OCI-LY1 (cell line): ENCODE results near the gene MRPS10.

ENCODE experiments used
- H2AFZ ChIP-seq: fragments of 200-600 bp; sonication (generic), shearing (Covaris generic); 2 replicates; pipeline ENCODE4 v1.6.0; 2014; ENCODE audit warnings: antibody characterized with exemption, mild to moderate bottlenecking, low read length
- H3F3A ChIP-seq: fragments of 200-600 bp; sonication (generic), shearing (Covaris generic); 2 replicates; pipeline ENCODE4 v1.6.0; 2014; ENCODE audit warnings: mild to moderate bottlenecking, antibody characterized with exemption, low read length, moderate library complexity; ENCODE audit not compliant: insufficient read depth
- H3K27ac ChIP-seq: fragments of 200-600 bp; sonication (generic); 2 replicates; pipeline ENCODE4 v1.5.1; 2014; ENCODE audit warnings: low read length, mixed run types, mild to moderate bottlenecking, low read depth; ENCODE audit not compliant: poor library complexity, severe bottlenecking
- H3K27me3 ChIP-seq: fragments of 200-600 bp; sonication (generic); 2 replicates; pipeline ENCODE4 v1.6.0; 2014; ENCODE audit warnings: antibody characterized with exemption, mild to moderate bottlenecking, low read length, moderate library complexity; ENCODE audit not compliant: insufficient read depth
- H3K36me3 ChIP-seq: fragments of 200-600 bp; sonication (generic); 2 replicates; pipeline ENCODE4 v1.6.1; 2014; ENCODE audit warnings: mild to moderate bottlenecking, antibody characterized with exemption, low read length, moderate library complexity, mixed read lengths; ENCODE audit not compliant: insufficient read depth
- H3K4me1 ChIP-seq: fragments of 200-600 bp; sonication (generic); 2 replicates; pipeline ENCODE4 v1.5.1; 2014; ENCODE audit warnings: mild to moderate bottlenecking, low read length, moderate library complexity; ENCODE audit not compliant: insufficient read depth, severe bottlenecking
- H3K4me2 ChIP-seq: fragments of 200-600 bp; sonication (generic), shearing (Covaris generic); 2 replicates; pipeline ENCODE4 v1.6.1; 2014; ENCODE audit warnings: low read length
- H3K4me3 ChIP-seq: fragments of 200-600 bp; sonication (generic); 2 replicates; pipeline ENCODE4 v1.5.1; 2014; ENCODE audit warnings: low read length, low read depth, mild to moderate bottlenecking, mixed read lengths; ENCODE audit not compliant: poor library complexity, severe bottlenecking
- H3K79me2 ChIP-seq: fragments of 200-600 bp; shearing (Covaris generic); 2 replicates; pipeline ENCODE4 v1.6.1; 2016; ENCODE audit warnings: mixed run types, low read length, mixed read lengths; ENCODE audit not compliant: insufficient read depth
- H3K9ac ChIP-seq: fragments of 200-600 bp; sonication (generic), shearing (Covaris generic); 2 replicates; pipeline ENCODE4 v1.6.1; 2014; ENCODE audit warnings: mild to moderate bottlenecking, low read length, mixed read lengths
- H3K9me2 ChIP-seq: fragments of 200-600 bp; sonication (generic), shearing (Covaris generic); 2 replicates; pipeline ENCODE4 v1.6.1; 2014; ENCODE audit warnings: low read depth, mild to moderate bottlenecking, low read length, mixed read lengths
- H3K9me3 ChIP-seq: fragments of 200-600 bp; shearing (Covaris generic); 2 replicates; pipeline ENCODE4 v1.6.1; 2014; ENCODE audit warnings: low read length, mixed read lengths
- H4K20me1 ChIP-seq: fragments of 200-600 bp; sonication (generic), shearing (Covaris generic); 2 replicates; pipeline ENCODE4 v1.6.0; 2016; ENCODE audit warnings: mild to moderate bottlenecking, low read length; ENCODE audit not compliant: insufficient read depth
- CTCF ChIP-seq: fragments of 200-600 bp; sonication (generic), shearing (Covaris generic); IDR thresholded peaks from 2 replicates; pipeline ENCODE4 v1.5.1; 2017; ENCODE audit warnings: mild to moderate bottlenecking, antibody characterized with exemption, low read length, moderate library complexity, mixed read lengths
- EZH2 ChIP-seq: fragments of 200-600 bp; sonication (generic), shearing (Covaris generic); IDR thresholded peaks from 2 replicates; pipeline ENCODE4 v1.8.0; 2017; ENCODE audit warnings: borderline replicate concordance, mixed run types, mild to moderate bottlenecking, antibody characterized with exemption, low read length, moderate library complexity, mixed read lengths

MRPS10 gene

GRCh38 chr6:42217519-42218367 is at the start of gene MRPS10:
MRPS10 (minus strand) TSS chr6:42217861; CDS start chr6:42217849, 12 bp downstream.
- Histone ChIP-seq H3K4me2 (peak within 1 kb of the TSS; percentile 88), H2AFZ (peak within 1 kb of the TSS; percentile 98), H3K27me3 (no peaks in the 10 kb centered on the region), H3K9me2 (no peaks in the 10 kb centered on the region), H4K20me1 (no peaks in the 10 kb centered on the region), H3K9ac (peak within 1 kb of the TSS; percentile 93), H3K79me2 (peaks cover 9% of the 10 kb centered on the region), H3F3A (no peaks in the 10 kb centered on the region), H3K27ac (no peak within 1 kb of the TSS), H3K4me3 (peak within 1 kb of the TSS; percentile 94), H3K4me1 (peaks cover 22% of the 10 kb centered on the region), H3K36me3 (peaks cover 13% of the 10 kb centered on the region), H3K9me3 (no peaks in the 10 kb centered on the region)
- TF ChIP-seq CTCF, result no peak
- no peak for TF ChIP-seq EZH2

- no peaks in the 10 kb centered on the region for H3K79me2 ChIP-seq
- no peaks in the 10 kb centered on the region for H3K36me3 ChIP-seq
- H3K9me3 ChIP-seq, result no peaks in the 10 kb centered on the region
- no peaks in the 10 kb centered on the region for H3F3A ChIP-seq
- peaks cover 13% of the 10 kb centered on the region for H3K4me1 ChIP-seq
- no peak for TF ChIP-seq EZH2
- no peak for TF ChIP-seq CTCF
- H3K4me2 ChIP-seq, result no peak overlapping the region
- H3K4me3 ChIP-seq, result no peak overlapping the region
- H3K9ac ChIP-seq, result no peak overlapping the region
- H3K27me3 ChIP-seq, result no peaks in the 10 kb centered on the region
- H3K9me2 ChIP-seq, result no peaks in the 10 kb centered on the region
- H2AFZ ChIP-seq, result no peak overlapping the region
- H4K20me1 ChIP-seq, result no peaks in the 10 kb centered on the region
- no peak overlapping the region for H3K27ac ChIP-seq
Measured at GRCh38 chr6:42266538-42266937, 48.9 kb upstream of the MRPS10 start.

GRCh38 chr6:42264852-42265390 is 47.3 kb upstream of the MRPS10 start:
- H3K27me3 ChIP-seq, result no peaks in the 10 kb centered on the region
- H3K9me3 ChIP-seq, result no peaks in the 10 kb centered on the region
- H3K4me1 ChIP-seq, result peaks cover 22% of the 10 kb centered on the region
- H3F3A ChIP-seq, result no peaks in the 10 kb centered on the region
- no peaks in the 10 kb centered on the region for H3K36me3 ChIP-seq
- no peaks in the 10 kb centered on the region for H3K79me2 ChIP-seq
- H3K9me2 ChIP-seq, result no peaks in the 10 kb centered on the region
- H3K4me2 ChIP-seq, result no peak overlapping the region
- no peak overlapping the region for H3K27ac ChIP-seq
- H2AFZ ChIP-seq, result no peak overlapping the region
- H3K9ac ChIP-seq, result no peak overlapping the region
- no peak overlapping the region for H3K4me3 ChIP-seq
- no peaks in the 10 kb centered on the region for H4K20me1 ChIP-seq
- TF ChIP-seq EZH2 (no peak), CTCF (no peak)
